Brain pericyte (primary cell): ENCODE data around the gene SOHLH1.

Experiments
- DNase-seq: peaks from one replicate; pipeline ENCODE4 v3.0.0-alpha.2; 2012; ENCODE audit warnings: low read depth, low spot score

SOHLH1 gene

DNA sequence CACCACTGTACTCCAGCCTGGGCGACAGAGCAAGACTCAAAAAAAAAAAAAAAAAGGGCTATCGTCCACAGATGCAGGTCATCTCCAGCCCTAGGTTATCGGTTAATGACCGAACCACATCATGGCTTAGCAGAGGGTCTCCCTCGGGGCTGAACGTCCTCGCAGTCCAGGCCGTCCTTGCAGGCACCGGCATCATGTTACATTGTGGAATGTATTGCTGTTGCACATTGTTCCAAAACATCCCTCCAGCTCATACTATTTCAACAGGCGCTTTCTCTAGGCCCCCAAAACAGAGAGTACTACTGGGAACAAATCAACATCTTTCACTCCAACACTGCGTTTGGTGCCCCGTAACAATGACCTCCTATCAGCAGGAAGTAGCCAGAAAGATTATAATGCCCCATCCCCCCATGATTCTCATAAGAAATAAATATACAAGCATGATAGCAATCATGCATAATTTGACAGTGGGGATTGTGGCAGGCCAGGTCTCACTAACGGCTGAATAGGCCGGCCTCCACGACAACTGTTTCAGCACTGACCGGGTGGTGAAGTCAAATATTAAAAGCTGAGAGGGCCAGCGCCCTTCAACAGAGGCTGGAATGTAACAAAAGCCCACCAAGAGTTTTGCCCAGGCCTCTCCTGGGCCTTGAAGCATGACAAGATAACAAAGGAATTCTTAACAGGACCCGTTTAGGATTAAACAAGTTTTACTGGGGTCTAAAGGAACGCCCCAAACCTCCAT is 37.3 kb downstream of the SOHLH1 start:
- no peak for DNase-seq

DNA sequence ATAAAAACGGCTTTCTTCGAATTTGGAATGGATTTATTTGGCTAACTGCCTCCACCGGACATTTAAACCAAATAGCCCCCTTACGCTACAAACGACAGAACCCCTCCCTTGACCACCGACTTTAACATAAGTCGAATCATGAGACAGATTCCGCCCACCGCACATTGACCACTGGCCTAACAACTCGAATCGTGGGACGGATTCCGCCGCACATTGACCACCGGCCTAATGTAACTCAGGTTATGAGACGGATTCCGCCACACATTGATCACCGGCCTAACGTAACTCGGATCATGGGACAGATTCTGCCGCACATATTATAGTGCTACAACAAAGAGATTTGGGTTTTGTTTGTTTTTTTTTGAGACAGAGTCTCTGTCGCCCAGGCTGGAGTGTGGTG is 38.9 kb downstream of the SOHLH1 start:
- DNase-seq: no peak

DNA sequence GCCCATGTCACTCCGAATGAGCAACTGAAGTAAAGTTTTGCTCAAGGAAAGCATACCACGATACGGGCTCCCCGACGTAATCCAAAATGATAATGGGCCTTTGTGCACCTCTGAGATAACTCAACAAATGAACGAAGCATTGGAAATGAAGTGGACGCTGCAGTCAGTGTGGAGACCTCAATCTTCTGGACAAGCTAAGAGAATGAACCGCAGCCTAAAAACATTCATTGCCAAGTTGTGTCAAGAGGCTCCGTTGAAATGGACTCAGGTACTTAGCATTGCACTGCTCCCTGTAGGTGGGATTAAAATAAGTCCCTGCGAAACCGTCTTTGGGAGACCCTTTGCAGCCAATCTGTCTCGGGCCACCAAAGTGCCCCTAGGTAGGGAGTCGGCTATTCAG is 40.0 kb downstream of the SOHLH1 start:
- DNase-seq: no peak

DNA sequence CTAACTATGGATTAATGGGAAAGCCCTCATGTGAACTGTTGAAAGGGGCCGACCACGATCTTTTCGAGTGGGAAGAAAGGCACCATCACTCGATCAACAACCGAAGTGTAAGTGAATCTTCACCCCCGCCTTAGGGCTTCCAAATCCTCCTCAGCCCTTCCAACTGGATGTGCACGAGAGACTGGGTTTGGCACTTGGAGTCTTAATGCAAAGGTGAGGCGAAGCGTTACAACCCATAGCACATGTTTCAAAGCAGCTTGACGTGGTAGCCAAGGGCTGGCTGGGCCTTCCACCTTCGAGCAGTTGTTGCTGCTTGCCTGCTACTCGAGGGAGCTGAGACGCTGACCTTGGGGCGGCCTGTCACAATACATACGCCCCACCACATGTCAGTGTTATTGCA is 41.9 kb downstream of the SOHLH1 start:
- no peak for DNase-seq

DNA sequence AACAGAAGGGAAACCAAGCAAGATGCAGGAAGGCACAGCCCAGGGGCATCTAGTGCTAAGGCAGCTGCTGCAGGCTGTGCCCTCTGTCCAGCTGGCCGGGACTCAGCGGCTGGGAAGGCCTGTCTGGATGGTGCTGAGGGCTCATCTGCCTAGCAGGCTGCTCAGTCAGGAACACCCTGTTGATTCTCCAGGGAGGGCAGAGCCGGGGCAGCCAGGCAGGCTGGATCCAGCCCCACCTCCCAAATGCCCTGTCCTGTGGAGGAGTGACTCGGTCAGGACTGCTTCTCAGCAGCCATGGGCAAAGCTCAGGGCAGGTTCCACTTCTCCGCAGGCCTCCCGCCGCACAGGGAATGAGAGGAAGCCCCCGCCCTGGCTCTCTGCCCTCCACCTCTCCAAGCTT is 44.0 kb downstream of the SOHLH1 start:
- no peak for DNase-seq

DNA sequence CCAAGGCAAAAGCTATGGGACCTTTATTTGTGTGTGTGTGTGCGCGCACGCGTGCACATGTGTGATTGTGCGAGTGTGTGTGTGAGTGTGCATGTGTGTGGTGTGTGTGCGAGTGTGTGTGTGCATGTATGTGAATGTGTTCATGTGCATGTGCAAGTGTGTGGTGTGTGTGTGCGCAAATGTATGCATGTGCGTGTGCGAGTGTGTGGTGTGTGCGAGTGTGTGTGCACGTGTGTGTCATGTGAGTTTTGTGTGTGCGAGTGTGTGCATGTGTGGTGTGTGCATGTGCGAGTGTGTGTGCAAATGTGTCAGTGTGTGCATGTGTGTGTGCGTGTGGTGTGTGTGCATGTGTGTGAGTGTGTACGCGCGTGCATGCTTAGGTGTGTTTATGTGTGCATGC is 48.9 kb downstream of the SOHLH1 start:
- DNase-seq: no peak

DNA sequence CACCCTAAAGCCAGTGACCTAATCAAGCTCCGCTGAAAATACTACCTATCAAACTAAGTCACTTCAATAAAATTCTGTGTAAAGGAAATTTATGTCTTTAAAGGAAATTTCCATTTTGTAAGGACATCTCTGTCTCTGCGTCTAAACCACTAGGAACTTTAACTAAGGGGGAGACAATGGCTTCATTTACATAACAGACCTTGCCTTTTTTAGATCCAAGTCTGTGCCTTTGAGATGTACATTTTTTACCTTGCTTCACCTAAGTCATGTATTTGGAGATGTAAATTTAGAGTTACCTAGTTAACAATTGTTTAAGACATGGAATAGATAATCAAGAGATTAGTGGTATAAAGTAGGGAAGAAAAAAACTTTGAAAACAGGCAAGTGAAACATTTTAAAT is 49.8 kb downstream of the SOHLH1 start:
- DNase-seq: no peak

DNA sequence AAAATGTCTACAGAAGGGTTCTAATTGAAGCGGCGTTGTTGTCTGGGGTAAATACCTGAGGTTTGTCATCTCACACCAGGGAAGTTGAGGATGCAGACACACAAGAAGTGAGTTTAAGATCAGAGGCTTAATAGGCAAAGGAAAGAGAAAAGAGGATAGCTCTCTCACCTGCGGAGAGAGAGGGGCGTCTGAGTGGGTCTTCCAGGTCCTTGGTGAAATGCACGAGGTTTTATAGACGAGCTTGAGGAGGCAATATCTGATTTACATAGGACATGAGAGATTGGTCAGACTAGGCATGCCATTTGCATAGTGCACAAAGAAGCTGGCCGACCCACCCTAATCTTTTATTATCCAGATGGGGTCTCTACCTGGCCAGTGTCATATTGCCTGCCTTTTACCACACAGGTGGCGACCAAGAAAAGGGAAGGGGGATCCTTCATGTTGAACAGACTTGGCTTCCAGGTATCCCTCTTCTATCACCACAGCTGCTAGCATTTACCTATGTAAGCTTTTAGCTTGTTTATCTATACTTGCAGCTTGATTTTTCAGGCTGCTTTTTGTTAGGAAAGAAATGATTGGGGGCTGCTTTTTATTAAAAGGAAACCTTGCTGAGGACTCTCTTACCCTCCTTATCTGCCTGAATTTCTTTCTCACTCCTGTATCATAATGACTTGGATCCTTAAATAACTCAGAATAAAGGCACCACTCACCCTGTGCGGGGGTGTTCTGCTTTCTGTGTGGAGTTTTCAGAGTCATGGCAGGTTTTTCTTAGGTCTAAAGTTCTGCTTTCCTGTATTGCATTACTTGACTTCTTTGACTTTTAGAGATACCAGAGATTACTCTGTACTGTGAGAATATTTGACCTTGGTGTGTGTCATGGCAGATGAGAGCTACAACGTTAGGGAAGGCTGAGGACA is 50.5 kb downstream of the SOHLH1 start:
- DNase-seq: no peak

DNA sequence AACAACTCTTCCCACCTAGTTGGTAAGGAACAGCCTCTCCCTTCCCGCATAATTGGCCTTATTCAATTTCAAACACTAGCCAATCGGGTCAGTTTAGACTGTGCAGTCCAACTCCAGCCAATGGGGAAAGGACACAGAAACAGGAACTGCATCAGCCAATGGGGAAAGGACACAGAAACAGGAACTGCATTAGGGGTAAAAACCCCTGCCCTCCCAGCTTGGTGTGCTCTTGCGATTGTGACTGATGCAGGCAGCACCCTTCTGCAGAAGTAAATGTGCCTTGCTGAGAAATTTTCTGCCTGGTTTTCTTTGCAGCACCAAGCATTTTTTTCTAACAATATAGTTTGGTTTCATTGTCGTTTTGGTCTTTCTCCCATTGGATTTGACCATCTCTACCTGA is 51.4 kb downstream of the SOHLH1 start:
- no peak for DNase-seq

DNA sequence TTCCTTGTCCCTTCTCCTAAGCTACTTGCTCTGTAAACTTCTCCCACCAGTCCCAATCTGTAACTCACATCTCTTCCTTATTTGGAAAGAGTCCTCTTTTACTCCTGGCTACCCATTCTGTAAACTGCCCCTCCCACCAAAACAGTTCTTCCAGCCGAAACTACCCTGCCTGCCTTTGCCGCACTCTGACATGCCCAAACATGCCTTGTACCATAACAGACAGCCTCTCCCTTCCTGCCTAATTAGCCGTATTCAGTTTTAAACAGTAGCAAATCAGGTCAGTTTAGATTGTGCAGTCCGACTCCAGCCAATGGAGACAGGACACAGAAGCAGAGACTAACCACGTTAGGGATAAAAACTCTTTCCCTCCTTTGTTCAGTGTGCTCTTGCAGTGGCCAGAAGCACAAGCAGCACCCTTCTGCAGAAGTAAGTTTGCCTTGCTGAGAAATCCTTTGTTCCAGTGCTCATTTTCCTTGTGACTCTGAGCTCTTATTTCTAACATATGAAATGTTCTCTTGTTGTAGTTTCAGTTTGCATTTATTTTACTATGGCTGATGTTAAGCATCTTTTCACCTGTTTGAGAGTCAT is 54.6 kb downstream of the SOHLH1 start:
- DNase-seq: no peak
